Mesenchymal stem cell (in vitro differentiated cells and primary cell): Measurements from ENCODE around the gene POU6F2.

Source experiments
- DNase-seq: peaks from one replicate; pipeline ENCODE4 v3.0.0-alpha.2; 2013
- H2AFZ ChIP-seq: one replicate; pipeline ENCODE4 v1.6.1; 2013; ENCODE audit warnings: low read depth, mild to moderate bottlenecking, control low read depth, inconsistent platforms, low read length, moderate library complexity
- H2AK5ac ChIP-seq: 2 replicates; pipeline ENCODE4 v1.6.1; 2013; ENCODE audit warnings: low read length, moderate library complexity, mild to moderate bottlenecking, inconsistent platforms; ENCODE audit not compliant: severe bottlenecking
- H2BK120ac ChIP-seq: one replicate; pipeline ENCODE4 v1.6.1; 2013; ENCODE audit warnings: low read depth, mild to moderate bottlenecking, inconsistent platforms, low read length, moderate library complexity
- H2BK12ac ChIP-seq, 2 experiments: one replicate each; pipeline ENCODE4 v1.6.1; 2013; ENCODE audit warnings: inconsistent platforms in 2 of 2, low read length in 2 of 2, mild to moderate bottlenecking in 2 of 2, moderate library complexity in 2 of 2, control low read depth in 1 of 2
- H2BK15ac ChIP-seq: one replicate; pipeline ENCODE4 v1.6.1; 2013; ENCODE audit warnings: mild to moderate bottlenecking, low read depth, inconsistent platforms; ENCODE audit not compliant: poor library complexity, severe bottlenecking
- H2BK5ac ChIP-seq: 2 replicates; pipeline ENCODE4 v1.6.1; 2013; ENCODE audit warnings: low read depth, mild to moderate bottlenecking, low read length, control low read depth, inconsistent platforms; ENCODE audit not compliant: poor library complexity, severe bottlenecking
- H3K14ac ChIP-seq, 2 experiments: one replicate each; pipeline ENCODE4 v1.6.1; 2013; ENCODE audit warnings: inconsistent platforms in 2 of 2, low read length in 2 of 2, control low read depth in 1 of 2, mild to moderate bottlenecking in 1 of 2, moderate library complexity in 1 of 2
- H3K18ac ChIP-seq, 2 experiments: one replicate each; pipeline ENCODE4 v1.6.1; 2013; ENCODE audit warnings: inconsistent platforms in 2 of 2, low read length in 2 of 2, control low read depth in 1 of 2, low read depth in 1 of 2, mild to moderate bottlenecking in 1 of 2
- H3K23ac ChIP-seq, 2 experiments: one replicate each; pipeline ENCODE4 v1.6.1; 2013; ENCODE audit warnings: inconsistent platforms in 2 of 2, low read length in 2 of 2, mild to moderate bottlenecking in 2 of 2, moderate library complexity in 2 of 2, control low read depth in 1 of 2
- H3K27ac ChIP-seq: 2 replicates; pipeline ENCODE4 v1.5.1; 2013; ENCODE audit warnings: mild to moderate bottlenecking, moderate library complexity, low read length, control low read depth, inconsistent platforms; ENCODE audit not compliant: poor library complexity, severe bottlenecking
- H3K27me3 ChIP-seq, 2 experiments: 2 replicates each; pipeline versions ENCODE4 v1.6.1 to v1.7.0; 2013; ENCODE audit warnings: low read length in 2 of 2, mild to moderate bottlenecking in 2 of 2, moderate library complexity in 2 of 2, control low read depth in 1 of 2, inconsistent platforms in 1 of 2; ENCODE audit not compliant: control insufficient read depth in 1 of 2, insufficient read depth in 1 of 2
- H3K36me3 ChIP-seq, 2 experiments: 2 replicates each; pipeline versions ENCODE4 v1.6.1 to v1.7.0; 2013; ENCODE audit warnings: low read length in 2 of 2, control low read depth in 1 of 2, inconsistent platforms in 1 of 2, low read depth in 1 of 2, mild to moderate bottlenecking in 1 of 2; ENCODE audit not compliant: insufficient read depth in 2 of 2, control insufficient read depth in 1 of 2
- H3K4ac ChIP-seq, 2 experiments: one replicate each; pipeline ENCODE4 v1.6.1; 2013; ENCODE audit warnings: inconsistent platforms in 2 of 2, low read length in 2 of 2, mild to moderate bottlenecking in 2 of 2, moderate library complexity in 2 of 2, control low read depth in 1 of 2, low read depth in 1 of 2
- H3K4me1 ChIP-seq: 2 replicates; pipeline ENCODE4 v1.6.1; 2013; ENCODE audit warnings: low read depth, low read length, control low read depth; ENCODE audit not compliant: control insufficient read depth, insufficient read depth
- H3K4me2 ChIP-seq: 2 replicates; pipeline ENCODE4 v1.6.1; 2013; ENCODE audit warnings: low read length, mild to moderate bottlenecking, inconsistent platforms; ENCODE audit not compliant: poor library complexity, severe bottlenecking
- H3K4me3 ChIP-seq, 2 experiments: 2 replicates each; pipeline versions ENCODE4 v1.5.1 to v1.7.0; 2013; ENCODE audit warnings: low read length in 2 of 2, mild to moderate bottlenecking in 2 of 2, control low read depth in 1 of 2, low read depth in 1 of 2; ENCODE audit not compliant: insufficient read depth in 1 of 2
- H3K79me1 ChIP-seq: replicated peaks from 2 replicates; pipeline ENCODE4 v1.6.1; 2013; ENCODE audit warnings: mild to moderate bottlenecking, control low read depth, low read length, inconsistent platforms; ENCODE audit not compliant: poor library complexity, severe bottlenecking
- H3K9ac ChIP-seq: 2 replicates; pipeline ENCODE4 v1.7.0; 2013; ENCODE audit warnings: mild to moderate bottlenecking, low read length, moderate library complexity
- H3K9me3 ChIP-seq: 2 replicates; pipeline ENCODE4 v1.7.0; 2013; ENCODE audit warnings: mild to moderate bottlenecking, low read length; ENCODE audit not compliant: control insufficient read depth
- H4K8ac ChIP-seq: one replicate; pipeline ENCODE4 v1.6.1; 2013; ENCODE audit warnings: inconsistent platforms, mild to moderate bottlenecking, low read length, moderate library complexity
- H4K91ac ChIP-seq: one replicate; pipeline ENCODE4 v1.6.1; 2013; ENCODE audit warnings: mild to moderate bottlenecking, low read length, inconsistent platforms
- WGBS: methylation state at CpG from one replicate; pipeline ENCODE4 v1.1.7; 2013; ENCODE audit warnings: mixed read lengths; 5-methylcytosine and 5-hydroxymethylcytosine counted together

The POU6F2 gene

GRCh38 chr7:39464350-39465054, 486.8 kb downstream of the POU6F2 start:
- Histone ChIP-seq H3K4me3 (peak overlapping the region in 1 of 2 experiments; percentile 50), H3K4me1 (peaks cover 8% of the 10 kb centered on the region), H2AK5ac (peak overlapping the region; percentile 69), H4K8ac (no peak overlapping the region), H3K36me3 (no peaks in the 10 kb centered on the region), H3K27me3 (peaks cover 3 to 22% of the 10 kb centered on the region in 2 experiments), H2BK15ac (no peak overlapping the region), H3K4me2 (no peak overlapping the region), H2AFZ (no peak overlapping the region), H3K23ac (no peak overlapping the region), H3K9me3 (no peaks in the 10 kb centered on the region), H2BK120ac (no peak overlapping the region), H3K9ac (peak overlapping the region; percentile 77), H3K4ac (no peak overlapping the region), H3K14ac (peak overlapping the region in 1 of 2 experiments; percentile 71), H2BK5ac (no peak overlapping the region), H2BK12ac (no peak overlapping the region), H3K79me1 (no peaks in the 10 kb centered on the region), H4K91ac (no peak overlapping the region), H3K18ac (peak overlapping the region in 1 of 2 experiments; percentile 16), H3K27ac (no peak overlapping the region)
- no peak for DNase-seq
- WGBS = 92% methylated on average over 13 of the region's 16 CpGs

- H3K14ac ChIP-seq = no peak overlapping the region
- WGBS = 58% methylated on average over 14 of the region's 18 CpGs
Measured at GRCh38 chr7:39465055-39465929, 487.6 kb downstream of the POU6F2 start.

GRCh38 chr7:39468261-39468660, 490.6 kb downstream of the POU6F2 start:
- Histone ChIP-seq H3K4me3 (no peak overlapping the region), H2BK15ac (no peak overlapping the region), H3K9me3 (no peaks in the 10 kb centered on the region), H4K91ac (no peak overlapping the region), H2BK5ac (no peak overlapping the region), H3K79me1 (no peaks in the 10 kb centered on the region), H3K18ac (no peak overlapping the region), H4K8ac (no peak overlapping the region), H3K36me3 (no peaks in the 10 kb centered on the region), H2BK120ac (no peak overlapping the region), H2BK12ac (no peak overlapping the region), H3K4me2 (no peak overlapping the region), H3K23ac (no peak overlapping the region), H3K4ac (no peak overlapping the region), H3K14ac (no peak overlapping the region), H2AK5ac (no peak overlapping the region), H3K27ac (no peak overlapping the region), H3K4me1 (peaks cover 6% of the 10 kb centered on the region), H3K27me3 (peaks cover 3 to 14% of the 10 kb centered on the region in 2 experiments), H3K9ac (no peak overlapping the region), H2AFZ (no peak overlapping the region)
- 79% methylated on average over 2 of the region's 2 CpGs for WGBS
- no peak for DNase-seq

More at GRCh38 chr7:39465055-39465929, 487.6 kb downstream of the POU6F2 start:
- peak; percentile 63 for DNase-seq
- H2AK5ac ChIP-seq = peak overlapping the region; percentile 38
- H2BK15ac ChIP-seq = peak overlapping the region; percentile 48
- H3K27me3 ChIP-seq = peaks cover 3 to 14% of the 10 kb centered on the region in 2 experiments
- H2BK12ac ChIP-seq = no peak overlapping the region
- H3K9ac ChIP-seq = peak overlapping the region; percentile 77
- H2AFZ ChIP-seq = no peak overlapping the region
- no peak overlapping the region for H3K23ac ChIP-seq
- peak overlapping the region in 1 of 2 experiments; percentile 50 for H3K4me3 ChIP-seq
- no peak overlapping the region for H3K4ac ChIP-seq
- no peak overlapping the region for H4K8ac ChIP-seq
- H3K27ac ChIP-seq = no peak overlapping the region
- no peak overlapping the region for H2BK5ac ChIP-seq
- no peak overlapping the region for H2BK120ac ChIP-seq
- H3K4me2 ChIP-seq = peak overlapping the region; percentile 21
- peaks cover 8% of the 10 kb centered on the region for H3K4me1 ChIP-seq
- peak overlapping the region; percentile 4 to 8 for H3K18ac ChIP-seq
- no peaks in the 10 kb centered on the region for H3K79me1 ChIP-seq
- H3K36me3 ChIP-seq = no peaks in the 10 kb centered on the region
- H3K9me3 ChIP-seq = no peaks in the 10 kb centered on the region
- no peak overlapping the region for H4K91ac ChIP-seq

GRCh38 chr7:39468808-39469374, 491.2 kb downstream of the POU6F2 start:
- Histone ChIP-seq H4K8ac (no peak overlapping the region), H3K4me1 (peaks cover 5% of the 10 kb centered on the region), H3K9ac (no peak overlapping the region), H3K27ac (no peak overlapping the region), H2BK120ac (no peak overlapping the region), H2BK15ac (no peak overlapping the region), H2AK5ac (no peak overlapping the region), H3K14ac (no peak overlapping the region), H3K4ac (no peak overlapping the region), H3K27me3 (peaks cover 3 to 11% of the 10 kb centered on the region in 2 experiments), H2BK5ac (no peak overlapping the region), H4K91ac (no peak overlapping the region), H2BK12ac (no peak overlapping the region), H3K4me3 (no peak overlapping the region), H3K18ac (no peak overlapping the region), H3K23ac (no peak overlapping the region), H2AFZ (no peak overlapping the region), H3K36me3 (no peaks in the 10 kb centered on the region), H3K9me3 (no peaks in the 10 kb centered on the region), H3K79me1 (no peaks in the 10 kb centered on the region), H3K4me2 (no peak overlapping the region)
- no peak for DNase-seq
- WGBS = 69% methylated on average over 7 of the region's 7 CpGs
